Activated T-helper 2 cell treated with anti-CD3 and anti-CD28 coated beads, Interferon-gamma antibody, Interleukin-2, Interleukin-4, amounts not matched to agents 10 μg/mL and 5 μg/mL and 100 μg/mL, durations not matched to agents 14 hours and 24 hours and 36 hours (primary cell): ENCODE results near the gene PLD5. TPM values are rescaled to one million over a fixed set of nuclear protein-coding genes. Genes with fewer than 3 reads are reported as not detected.
A peak's percentile ranks its signal among the peaks of the same experiment; 100 is the strongest.

Source experiments
- DNase-seq: peaks from one replicate; pipeline ENCODE4 v3.0.0; 2021; ENCODE audit warnings: low spot score
- H3K27ac Mint-ChIP-seq: one replicate; pipeline ENCODE4 v1.8.0; 2021; ENCODE audit warnings: mixed read lengths
- H3K27me3 Mint-ChIP-seq: one replicate; pipeline ENCODE4 v1.8.0; 2021; ENCODE audit warnings: low read depth, mixed read lengths
- H3K36me3 Mint-ChIP-seq: one replicate; pipeline ENCODE4 v1.8.0; 2021; ENCODE audit warnings: low read depth, mixed read lengths
- H3K4me1 Mint-ChIP-seq: one replicate; pipeline ENCODE4 v1.8.0; 2021; ENCODE audit warnings: low read depth, mixed read lengths
- H3K4me3 Mint-ChIP-seq: one replicate; pipeline ENCODE4 v1.8.0; 2021; ENCODE audit warnings: low read depth, mild to moderate bottlenecking, moderate library complexity, mixed read lengths
- H3K9me3 Mint-ChIP-seq: one replicate; pipeline ENCODE4 v1.8.0; 2021; ENCODE audit warnings: mixed read lengths
- intact Hi-C: fragments of 100-400 bp; cut with micrococcal nuclease; formaldehyde crosslinking; loops from one replicate; pipeline ENCODE4 v1.15.1; 2023
- total RNA-seq: library from RNA; stranded (reverse); gene quantifications from 2 replicates; pipeline ENCODE4 v1.2.3, GENCODE V29; 2022

The PLD5 gene
- total RNA-seq, 1 donor from 2014 or later: not detected

DNA sequence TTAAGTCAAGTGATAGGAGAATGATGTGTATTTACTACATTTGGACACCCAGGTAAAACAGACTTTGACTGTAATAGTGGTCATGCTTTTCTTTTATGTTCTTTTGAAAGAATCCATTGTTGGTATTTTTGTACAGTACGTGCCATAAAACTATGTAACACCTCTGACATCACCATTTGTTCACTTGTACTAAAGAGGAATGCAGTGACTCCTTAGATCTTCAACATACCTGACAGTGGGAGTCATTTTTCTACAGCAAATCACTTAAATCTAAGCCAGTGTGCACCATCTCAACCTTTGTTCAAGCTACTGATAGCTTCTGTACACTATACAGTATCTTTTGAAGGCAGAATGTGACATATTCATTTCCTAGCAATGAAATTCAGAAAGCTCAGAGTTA, 6.3 kb upstream of the PLD5 start:
- H3K36me3 Mint-ChIP-seq: no peaks in the 10 kb centered on the region
- intact Hi-C loops: no loop called here
- no peaks in the 10 kb centered on the region for H3K4me1 Mint-ChIP-seq
- DNase-seq: no peak
- H3K9me3 Mint-ChIP-seq: no peaks in the 10 kb centered on the region
- H3K27me3 Mint-ChIP-seq: peaks cover 10% of the 10 kb centered on the region
- no peak overlapping the region for H3K4me3 Mint-ChIP-seq
- no peak overlapping the region for H3K27ac Mint-ChIP-seq

- Mint-ChIP-seq H3K27me3 (peaks cover 43% of the 10 kb centered on the region), H3K9me3 (no peaks in the 10 kb centered on the region), H3K27ac (no peak overlapping the region), H3K4me1 (no peaks in the 10 kb centered on the region), H3K36me3 (no peaks in the 10 kb centered on the region), H3K4me3 (peak overlapping the region; percentile 57)
- DNase-seq: no peak
- intact Hi-C loops: no loop called here
Observed at GRCh38 chr1:242525769-242526168, 1.3 kb upstream of the PLD5 start.

GRCh38 chr1:242525360-242525722, 844 bp upstream of the PLD5 start:
- intact Hi-C loops: no loop called here
- no peak overlapping the region for H3K27ac Mint-ChIP-seq
- H3K4me1 Mint-ChIP-seq: no peaks in the 10 kb centered on the region
- no peak for DNase-seq
- H3K36me3 Mint-ChIP-seq: no peaks in the 10 kb centered on the region
- H3K27me3 Mint-ChIP-seq: peaks cover 45% of the 10 kb centered on the region
- peak overlapping the region; percentile 57 for H3K4me3 Mint-ChIP-seq
- H3K9me3 Mint-ChIP-seq: no peaks in the 10 kb centered on the region

DNA sequence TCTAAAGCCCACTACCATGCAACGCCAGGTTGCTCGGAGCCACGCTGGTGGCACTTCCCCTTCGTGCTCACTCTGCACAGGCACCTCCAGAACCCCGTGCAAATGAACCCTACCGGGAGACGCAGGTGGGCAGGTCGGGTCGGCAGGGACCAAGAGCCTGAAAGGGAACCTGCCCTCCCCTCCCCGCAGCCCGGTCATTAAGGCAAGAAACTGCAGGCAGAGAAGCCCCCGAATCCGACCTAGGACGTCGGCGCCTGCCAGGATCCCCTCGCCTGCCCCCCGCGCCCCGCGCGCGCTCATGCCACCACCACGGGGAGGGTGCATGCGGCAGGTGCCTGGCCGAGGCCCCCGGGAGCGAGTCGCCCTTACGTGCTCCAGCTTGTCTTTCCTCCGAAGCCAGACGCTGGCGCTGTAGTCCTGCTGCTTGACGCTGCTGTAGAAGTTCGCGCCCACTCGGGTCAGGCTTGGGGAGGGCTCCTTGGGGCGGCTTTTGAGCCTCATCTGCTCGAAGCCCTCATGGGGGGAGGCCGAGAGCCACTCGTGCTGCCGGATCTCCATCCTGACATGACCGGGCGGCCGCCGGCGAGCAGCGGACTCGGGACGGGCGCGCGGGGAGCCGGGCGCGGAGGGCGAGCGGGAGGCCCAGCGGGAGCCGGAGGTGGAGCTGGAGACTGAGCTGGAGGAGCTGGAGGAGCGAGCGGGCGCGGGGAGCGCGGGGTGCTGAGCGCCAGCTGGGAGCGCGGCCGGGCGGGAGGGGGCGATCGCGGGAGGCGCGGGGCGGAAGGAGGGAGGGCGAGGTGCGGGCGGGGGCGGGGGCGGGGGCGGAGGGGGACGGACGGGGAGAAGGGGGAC, 552 bp downstream of the PLD5 start:
- DNase-seq: no peak

GRCh38 chr1:242522996-242523718, 1.3 kb downstream of the PLD5 start:
- no peak overlapping the region for H3K27ac Mint-ChIP-seq
- no peaks in the 10 kb centered on the region for H3K36me3 Mint-ChIP-seq
- intact Hi-C loops: no loop called here
- H3K4me1 Mint-ChIP-seq: no peaks in the 10 kb centered on the region
- H3K27me3 Mint-ChIP-seq: peaks cover 43% of the 10 kb centered on the region
- H3K4me3 Mint-ChIP-seq: no peak overlapping the region
- H3K9me3 Mint-ChIP-seq: no peaks in the 10 kb centered on the region
- DNase-seq: no peak

More for the DNA sequence above, 552 bp downstream of the PLD5 start:
- Mint-ChIP-seq H3K36me3 (no peaks in the 10 kb centered on the region), H3K4me1 (no peaks in the 10 kb centered on the region), H3K27me3 (peaks cover 45% of the 10 kb centered on the region), H3K4me3 (no peak overlapping the region), H3K9me3 (no peaks in the 10 kb centered on the region), H3K27ac (no peak overlapping the region)
- intact Hi-C loops: no loop called here

DNA sequence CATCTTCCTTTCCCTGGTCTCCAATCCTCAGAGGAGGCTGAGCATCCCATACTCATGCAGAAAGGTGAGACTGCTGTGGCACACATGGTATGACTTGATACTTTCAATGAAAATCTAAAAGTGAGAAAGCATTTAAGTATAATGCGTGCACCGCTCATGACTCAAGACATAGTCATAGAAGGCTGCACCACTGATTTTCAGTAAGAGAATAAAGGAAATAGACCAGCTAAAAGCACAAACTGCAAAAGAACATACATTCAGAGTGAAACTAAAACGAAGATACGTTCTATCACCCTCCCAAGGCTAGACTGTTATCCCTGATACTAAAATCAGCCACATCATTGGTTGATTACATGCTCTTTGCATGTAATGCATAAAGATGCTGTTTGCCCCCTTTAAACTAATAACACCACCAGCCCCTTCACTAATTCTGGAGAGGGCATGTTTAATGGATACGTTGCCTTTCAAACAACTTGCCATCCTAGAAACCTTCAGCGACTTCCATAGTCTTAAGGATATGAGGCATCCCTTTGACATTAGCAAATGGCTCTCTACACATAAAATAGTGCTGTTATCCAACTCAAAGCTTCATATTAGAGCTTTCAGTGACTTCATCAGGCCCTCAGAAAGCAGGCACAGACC, 2.1 kb downstream of the PLD5 start:
- Mint-ChIP-seq H3K36me3 (no peaks in the 10 kb centered on the region), H3K4me1 (no peaks in the 10 kb centered on the region), H3K4me3 (no peak overlapping the region), H3K27me3 (peaks cover 43% of the 10 kb centered on the region), H3K27ac (no peak overlapping the region), H3K9me3 (no peaks in the 10 kb centered on the region)
- DNase-seq: no peak
- intact Hi-C loops: no loop called here

DNA sequence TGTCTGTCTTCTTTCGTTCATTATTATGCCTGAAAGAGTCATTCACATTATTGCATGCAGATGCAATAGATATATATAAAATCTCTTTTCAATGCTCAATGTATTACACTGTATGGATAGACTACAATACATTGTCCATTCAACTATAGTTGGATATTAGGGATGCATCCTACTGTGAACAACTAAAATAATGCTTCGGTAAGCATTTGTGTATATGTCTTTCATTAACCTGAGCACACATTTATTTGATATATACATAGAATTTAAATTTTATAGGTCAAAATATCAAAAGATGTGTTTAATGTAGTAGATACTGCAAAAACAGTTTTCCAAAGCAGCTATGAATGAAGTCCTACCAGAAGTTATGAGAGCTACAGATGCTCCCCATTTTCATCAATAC, 8.9 kb downstream of the PLD5 start:
- no peaks in the 10 kb centered on the region for H3K9me3 Mint-ChIP-seq
- no peak overlapping the region for H3K4me3 Mint-ChIP-seq
- no peaks in the 10 kb centered on the region for H3K4me1 Mint-ChIP-seq
- H3K27me3 Mint-ChIP-seq: peaks cover under 1% of the 10 kb centered on the region
- intact Hi-C loops: no loop called here
- H3K27ac Mint-ChIP-seq: no peak overlapping the region
- no peaks in the 10 kb centered on the region for H3K36me3 Mint-ChIP-seq
- DNase-seq: no peak

- H3K4me3 Mint-ChIP-seq: no peak overlapping the region
- H3K4me1 Mint-ChIP-seq: no peaks in the 10 kb centered on the region
- no peak for DNase-seq
- H3K9me3 Mint-ChIP-seq: no peaks in the 10 kb centered on the region
- no peak overlapping the region for H3K27ac Mint-ChIP-seq
- H3K27me3 Mint-ChIP-seq: no peaks in the 10 kb centered on the region
- no peaks in the 10 kb centered on the region for H3K36me3 Mint-ChIP-seq
- intact Hi-C loops: no loop called here
Observed at GRCh38 chr1:242506724-242507123, 17.8 kb downstream of the PLD5 start.

DNA sequence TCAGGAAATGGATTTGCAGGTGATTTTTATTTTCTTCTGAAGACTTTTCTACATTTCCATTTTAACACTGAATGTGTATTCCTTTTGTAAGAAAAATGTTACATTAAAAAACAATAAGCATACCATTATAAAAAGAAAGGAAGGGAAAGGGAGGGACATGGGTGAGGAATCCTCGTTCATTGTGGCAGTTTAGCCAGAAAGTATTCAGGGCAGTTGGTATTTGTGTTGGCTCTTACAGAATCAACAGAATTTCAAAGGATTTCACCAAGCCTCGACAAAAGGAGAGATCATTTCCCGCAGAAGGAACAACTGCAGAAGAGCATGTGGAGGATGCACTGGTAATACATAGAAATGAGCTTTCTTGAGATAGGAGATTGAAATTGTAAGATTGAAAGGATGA, 35.0 kb downstream of the PLD5 start:
- no peaks in the 10 kb centered on the region for H3K27me3 Mint-ChIP-seq
- no peaks in the 10 kb centered on the region for H3K36me3 Mint-ChIP-seq
- no peak for DNase-seq
- intact Hi-C loops: no loop called here
- H3K9me3 Mint-ChIP-seq: no peaks in the 10 kb centered on the region
- no peaks in the 10 kb centered on the region for H3K4me1 Mint-ChIP-seq
- H3K4me3 Mint-ChIP-seq: no peak overlapping the region
- no peak overlapping the region for H3K27ac Mint-ChIP-seq

DNA sequence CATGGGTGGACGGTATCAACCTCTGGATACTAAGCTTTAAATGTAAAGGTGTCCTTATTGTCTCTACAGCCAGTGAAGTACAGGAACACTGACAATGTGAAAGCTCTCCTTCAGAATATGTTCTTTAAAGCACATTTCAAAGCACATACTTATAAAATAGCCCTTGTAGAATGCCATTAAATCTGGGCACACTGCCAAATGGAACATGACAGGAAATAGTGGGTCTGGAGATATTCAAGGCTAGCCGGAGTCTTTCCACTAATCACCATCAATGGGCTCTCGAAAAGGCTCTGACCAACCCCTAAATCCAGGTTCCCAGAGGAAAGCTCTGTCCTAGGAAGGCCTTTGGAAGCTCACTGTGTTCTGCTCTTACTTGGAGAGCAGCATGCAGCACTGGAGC, 46.6 kb downstream of the PLD5 start:
- Mint-ChIP-seq H3K27me3 (no peaks in the 10 kb centered on the region), H3K4me1 (no peaks in the 10 kb centered on the region), H3K36me3 (no peaks in the 10 kb centered on the region), H3K27ac (no peak overlapping the region), H3K4me3 (no peak overlapping the region), H3K9me3 (no peaks in the 10 kb centered on the region)
- intact Hi-C loops: no loop called here
- DNase-seq: no peak

DNA sequence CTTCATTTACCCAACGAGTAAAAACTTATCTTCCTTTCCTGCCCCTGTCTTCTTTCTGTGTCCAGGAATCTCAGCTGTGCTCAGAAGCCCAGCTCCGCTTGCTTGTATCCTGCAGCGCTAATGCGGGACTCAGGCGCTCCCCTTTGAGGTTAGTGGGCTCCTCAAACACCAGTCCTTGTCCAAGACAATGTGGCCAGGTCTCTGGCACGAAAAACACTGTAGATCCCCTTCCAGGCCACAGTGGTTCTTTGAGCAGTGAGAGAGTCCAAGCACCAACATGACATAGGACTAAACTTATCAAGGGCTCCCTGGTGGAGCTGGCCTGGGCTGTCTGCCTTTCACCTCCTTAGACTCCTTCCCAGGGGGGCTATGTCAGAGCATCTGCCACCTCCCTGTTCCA, 53.7 kb downstream of the PLD5 start:
- H3K36me3 Mint-ChIP-seq: no peaks in the 10 kb centered on the region
- no peaks in the 10 kb centered on the region for H3K9me3 Mint-ChIP-seq
- intact Hi-C loops: no loop called here
- H3K27ac Mint-ChIP-seq: no peak overlapping the region
- H3K4me3 Mint-ChIP-seq: no peak overlapping the region
- no peaks in the 10 kb centered on the region for H3K27me3 Mint-ChIP-seq
- H3K4me1 Mint-ChIP-seq: no peaks in the 10 kb centered on the region
- DNase-seq: no peak

GRCh38 chr1:242468784-242469183, 55.7 kb downstream of the PLD5 start:
- Mint-ChIP-seq H3K27me3 (no peaks in the 10 kb centered on the region), H3K4me1 (no peaks in the 10 kb centered on the region), H3K4me3 (no peak overlapping the region), H3K9me3 (no peaks in the 10 kb centered on the region), H3K27ac (no peak overlapping the region), H3K36me3 (no peaks in the 10 kb centered on the region)
- no peak for DNase-seq
- intact Hi-C loops: no loop called here

GRCh38 chr1:242467556-242468145, 56.8 kb downstream of the PLD5 start:
- Mint-ChIP-seq H3K4me3 (no peak overlapping the region), H3K27me3 (no peaks in the 10 kb centered on the region), H3K9me3 (no peaks in the 10 kb centered on the region), H3K36me3 (no peaks in the 10 kb centered on the region), H3K27ac (no peak overlapping the region), H3K4me1 (no peaks in the 10 kb centered on the region)
- intact Hi-C loops: no loop called here
- no peak for DNase-seq
